ENCODE data around the gene RBMS1. TPM values are rescaled to one million over a fixed set of nuclear protein-coding genes. Genes with fewer than 3 reads are reported as not detected.

The RBMS1 gene
- polyA plus RNA-seq, 1 donor from 2014 or later: 19.2 TPM

DNA sequence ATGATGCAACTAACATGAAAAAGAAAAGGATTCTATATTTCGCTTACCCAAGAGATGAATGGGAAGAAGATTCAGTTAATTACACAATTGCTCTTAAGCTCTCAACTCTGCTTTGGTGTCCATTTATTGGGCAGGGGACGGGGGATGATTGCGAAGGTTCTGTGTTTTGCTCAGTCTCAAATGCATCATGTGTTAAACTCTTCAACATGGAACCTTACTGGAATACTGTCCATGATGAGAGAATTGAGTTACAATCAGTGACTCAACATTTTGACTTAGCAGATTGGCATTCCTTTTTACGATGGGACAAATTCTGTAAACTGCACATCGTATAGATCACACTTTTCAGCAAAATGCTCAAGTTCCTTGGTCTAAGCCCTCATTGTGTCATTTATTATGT, 135.6 kb downstream of the RBMS1 start:
- H3K9me3 Mint-ChIP-seq: peaks cover 0 to 9% (median 1%) of the 10 kb centered on the region in 3 donors
- no peak overlapping the region for H3K27ac Mint-ChIP-seq
- H3K27me3 Mint-ChIP-seq: no peaks in the 10 kb centered on the region
- H3K36me3 Mint-ChIP-seq: peaks cover 11% of the 10 kb centered on the region
- no peak overlapping the region for H3K4me3 Mint-ChIP-seq
- peaks cover 4 to 14% (median 12%) of the 10 kb centered on the region in 3 donors for H3K4me1 Mint-ChIP-seq

DNA sequence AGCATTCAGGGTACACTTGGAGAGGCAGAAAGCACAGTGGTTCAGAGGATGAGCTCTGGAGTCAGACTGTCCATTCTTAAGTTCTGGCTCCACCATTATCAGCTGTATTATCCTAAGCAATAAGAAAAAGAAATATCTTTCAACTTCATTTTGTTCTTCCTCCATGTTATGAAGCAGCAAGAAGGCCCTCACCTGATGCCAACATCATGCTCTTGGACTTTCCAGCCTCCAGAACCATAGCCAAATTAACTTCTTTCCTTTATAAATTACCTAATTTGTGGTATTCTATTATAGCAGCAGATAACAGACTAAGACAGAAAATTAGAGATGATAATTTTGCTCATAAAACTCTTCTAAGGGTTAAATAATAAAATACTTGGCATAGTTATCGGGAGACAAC, 137.1 kb downstream of the RBMS1 start:
- Mint-ChIP-seq H3K9me3 (peaks cover 0 to 9% (median 1%) of the 10 kb centered on the region in 3 donors), H3K4me3 (no peak overlapping the region), H3K36me3 (peaks cover 7% of the 10 kb centered on the region), H3K27ac (no peak overlapping the region), H3K4me1 (peaks cover 2 to 14% (median 12%) of the 10 kb centered on the region in 3 donors), H3K27me3 (no peaks in the 10 kb centered on the region)

DNA sequence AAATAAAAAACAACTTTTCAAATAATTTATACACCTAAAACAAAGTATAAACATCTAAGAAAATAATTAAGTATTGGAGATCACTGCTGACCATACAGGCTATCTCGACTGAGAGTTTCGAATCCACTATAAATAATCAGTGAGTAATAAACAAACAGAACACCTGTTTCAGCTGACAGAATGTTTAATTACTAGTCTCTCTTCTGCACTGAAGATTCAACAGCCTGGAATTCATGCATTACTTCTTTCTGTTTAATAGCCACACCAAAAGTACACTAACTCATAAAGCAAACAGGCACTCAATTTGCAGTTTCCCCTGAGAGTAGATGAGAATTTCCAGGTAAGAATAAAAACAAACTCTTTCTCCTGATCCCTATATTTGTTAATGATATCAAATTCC, 138.5 kb downstream of the RBMS1 start:
- H3K9me3 Mint-ChIP-seq: peaks cover 0 to 9% (median 1%) of the 10 kb centered on the region in 3 donors
- H3K4me3 Mint-ChIP-seq: no peak overlapping the region
- H3K4me1 Mint-ChIP-seq: peaks cover 2 to 15% (median 14%) of the 10 kb centered on the region in 3 donors
- no peaks in the 10 kb centered on the region for H3K27me3 Mint-ChIP-seq
- H3K36me3 Mint-ChIP-seq: peaks cover 11% of the 10 kb centered on the region
- no peak overlapping the region for H3K27ac Mint-ChIP-seq

GRCh38 chr2:160354677-160355076, 138.9 kb downstream of the RBMS1 start:
- Mint-ChIP-seq H3K27me3 (no peaks in the 10 kb centered on the region), H3K4me1 (peaks cover 2 to 15% (median 14%) of the 10 kb centered on the region in 3 donors), H3K36me3 (peaks cover 11% of the 10 kb centered on the region), H3K9me3 (peaks cover 0 to 9% (median 1%) of the 10 kb centered on the region in 3 donors), H3K4me3 (no peak overlapping the region), H3K27ac (no peak overlapping the region)

GRCh38 chr2:160353813-160354212, 139.8 kb downstream of the RBMS1 start:
- H3K36me3 Mint-ChIP-seq: peaks cover 13% of the 10 kb centered on the region
- H3K27me3 Mint-ChIP-seq: no peaks in the 10 kb centered on the region
- H3K27ac Mint-ChIP-seq: no peak overlapping the region
- peaks cover 2 to 15% (median 14%) of the 10 kb centered on the region in 3 donors for H3K4me1 Mint-ChIP-seq
- H3K4me3 Mint-ChIP-seq: no peak overlapping the region
- peaks cover 0 to 9% (median 1%) of the 10 kb centered on the region in 3 donors for H3K9me3 Mint-ChIP-seq

DNA sequence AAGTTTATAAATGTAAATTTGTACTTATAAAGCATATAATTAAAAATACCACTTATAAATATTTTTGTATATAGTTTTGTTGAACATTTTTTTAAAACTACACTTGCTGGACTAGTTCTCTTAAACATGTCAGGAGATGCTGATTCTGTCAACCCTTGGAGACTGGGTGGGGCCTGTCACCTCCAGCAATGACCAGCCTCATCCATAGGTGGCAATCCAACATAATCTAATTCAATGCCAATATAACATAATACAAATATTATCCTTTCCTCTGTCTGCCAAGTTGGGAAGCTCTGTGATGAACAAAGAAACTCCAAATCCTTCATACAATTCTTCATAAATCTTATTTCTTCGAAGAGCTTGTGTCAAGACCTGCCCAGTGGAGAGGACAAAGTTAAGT, 140.4 kb downstream of the RBMS1 start:
- no peak overlapping the region for H3K4me3 Mint-ChIP-seq
- peaks cover 13% of the 10 kb centered on the region for H3K36me3 Mint-ChIP-seq
- H3K27ac Mint-ChIP-seq: no peak overlapping the region
- H3K4me1 Mint-ChIP-seq: peaks cover 2 to 15% (median 14%) of the 10 kb centered on the region in 3 donors
- no peaks in the 10 kb centered on the region for H3K27me3 Mint-ChIP-seq
- H3K9me3 Mint-ChIP-seq: peaks cover 0 to 9% (median 1%) of the 10 kb centered on the region in 3 donors

- Mint-ChIP-seq H3K27ac (no peak overlapping the region), H3K4me1 (peaks cover 0 to 14% (median 13%) of the 10 kb centered on the region in 3 donors)
These were observed 141.1 kb downstream of the RBMS1 start for GRCh38 chr2:160352500-160352899.

GRCh38 chr2:160351956-160352355, 141.7 kb downstream of the RBMS1 start:
- Mint-ChIP-seq H3K4me1 (peaks cover 0 to 14% (median 13%) of the 10 kb centered on the region in 3 donors), H3K27ac (no peak overlapping the region), H3K4me3 (no peak overlapping the region), H3K27me3 (no peaks in the 10 kb centered on the region), H3K9me3 (peaks cover 0 to 9% (median 0%) of the 10 kb centered on the region in 3 donors), H3K36me3 (peaks cover 7% of the 10 kb centered on the region)

More at GRCh38 chr2:160352500-160352899, 141.1 kb downstream of the RBMS1 start:
- no peaks in the 10 kb centered on the region for H3K27me3 Mint-ChIP-seq
- H3K4me3 Mint-ChIP-seq: no peak overlapping the region
- peaks cover 0 to 9% (median 0%) of the 10 kb centered on the region in 3 donors for H3K9me3 Mint-ChIP-seq
- peaks cover 7% of the 10 kb centered on the region for H3K36me3 Mint-ChIP-seq

DNA sequence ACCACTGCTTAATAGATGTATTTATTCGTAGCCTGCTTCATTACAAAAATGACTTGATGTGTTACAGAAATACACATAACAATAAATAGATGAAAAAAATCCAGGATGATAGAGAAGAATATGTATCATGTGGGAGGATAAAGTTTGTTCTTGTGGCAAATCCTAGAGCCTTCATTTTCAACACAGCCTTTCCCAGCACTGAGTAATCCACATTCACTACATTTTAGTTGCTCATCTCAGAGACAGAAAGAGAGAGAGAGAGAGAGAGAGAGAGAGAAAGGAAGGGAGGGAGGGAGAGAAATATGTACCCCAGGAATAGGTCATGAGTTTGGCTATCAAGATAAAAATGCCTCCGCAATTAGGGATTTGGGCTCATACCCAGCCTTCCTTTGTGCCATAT, 144.3 kb downstream of the RBMS1 start:
- Mint-ChIP-seq H3K36me3 (peaks cover 8% of the 10 kb centered on the region), H3K9me3 (no peaks in the 10 kb centered on the region), H3K4me1 (peaks cover 4 to 17% (median 16%) of the 10 kb centered on the region in 3 donors), H3K27me3 (no peaks in the 10 kb centered on the region), H3K4me3 (no peak overlapping the region), H3K27ac (no peak overlapping the region)

DNA sequence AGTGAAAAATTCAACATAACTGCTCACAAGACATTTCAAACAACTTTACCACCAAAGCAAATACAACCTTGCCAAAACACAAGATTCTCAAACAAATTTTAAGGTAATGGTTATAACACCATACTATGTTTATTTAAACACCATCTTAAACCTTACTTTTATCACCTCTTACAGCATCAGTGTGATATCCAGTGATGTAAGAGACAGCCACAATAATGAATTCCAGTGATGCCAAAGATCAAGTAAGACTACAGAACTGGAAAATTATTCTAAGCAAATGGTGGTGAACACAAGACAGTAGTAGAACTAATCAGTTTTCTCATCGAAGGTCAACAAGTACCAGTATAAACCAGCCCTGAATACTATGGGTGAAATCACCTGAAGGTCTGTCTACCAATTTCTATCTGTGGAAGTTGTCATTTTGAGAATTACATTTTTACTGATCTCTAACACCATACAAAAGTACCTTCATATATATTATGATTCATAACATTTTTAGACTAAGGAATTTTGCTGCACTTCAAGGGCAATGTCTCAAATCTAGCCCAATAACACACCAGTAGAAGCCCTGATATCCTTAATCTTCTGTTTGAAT, 146.2 kb downstream of the RBMS1 start:
- no peak overlapping the region for H3K27ac Mint-ChIP-seq
- no peaks in the 10 kb centered on the region for H3K27me3 Mint-ChIP-seq
- no peaks in the 10 kb centered on the region for H3K9me3 Mint-ChIP-seq
- H3K36me3 Mint-ChIP-seq: peaks cover 9% of the 10 kb centered on the region
- peaks cover 5 to 19% (median 11%) of the 10 kb centered on the region in 3 donors for H3K4me1 Mint-ChIP-seq
- H3K4me3 Mint-ChIP-seq: no peak overlapping the region

GRCh38 chr2:160345071-160345764, 148.4 kb downstream of the RBMS1 start:
- Mint-ChIP-seq H3K27me3 (no peaks in the 10 kb centered on the region), H3K9me3 (no peaks in the 10 kb centered on the region), H3K4me1 (peaks cover 7 to 17% (median 13%) of the 10 kb centered on the region in 3 donors), H3K27ac (peak overlapping the region in 1 of 3 donors; percentile 4), H3K4me3 (peak overlapping the region in 1 of 4 donors; percentile 10), H3K36me3 (peaks cover 6% of the 10 kb centered on the region)

- Mint-ChIP-seq H3K27ac (no peak overlapping the region), H3K9me3 (no peaks in the 10 kb centered on the region), H3K27me3 (no peaks in the 10 kb centered on the region), H3K4me3 (no peak overlapping the region), H3K36me3 (peaks cover 3% of the 10 kb centered on the region), H3K4me1 (peaks cover 7 to 18% (median 15%) of the 10 kb centered on the region in 3 donors)
These were observed 150.2 kb downstream of the RBMS1 start for GRCh38 chr2:160343404-160343803.

DNA sequence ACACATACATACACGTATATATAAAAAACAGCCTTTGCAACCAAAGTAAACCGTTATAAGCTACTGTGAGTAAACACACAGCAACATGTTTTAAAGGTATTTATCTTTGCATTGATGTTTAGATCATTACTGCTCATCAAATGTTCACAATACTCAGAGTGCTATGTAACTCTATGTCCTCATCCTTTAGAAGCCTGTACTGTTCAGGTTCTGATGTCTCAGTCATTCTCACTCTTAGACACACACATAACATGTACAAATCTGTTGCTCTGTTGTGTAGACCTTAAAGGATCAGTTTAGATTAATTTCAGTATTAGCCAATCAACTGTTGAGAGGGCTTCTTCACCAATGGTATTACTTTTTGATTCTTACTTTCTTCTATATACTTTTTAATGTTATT, 153.9 kb downstream of the RBMS1 start:
- Mint-ChIP-seq H3K36me3 (peaks cover 3% of the 10 kb centered on the region), H3K4me3 (no peak overlapping the region), H3K4me1 (peaks cover 7 to 9% (median 8%) of the 10 kb centered on the region in 3 donors), H3K27me3 (no peaks in the 10 kb centered on the region), H3K9me3 (no peaks in the 10 kb centered on the region), H3K27ac (no peak overlapping the region)

DNA sequence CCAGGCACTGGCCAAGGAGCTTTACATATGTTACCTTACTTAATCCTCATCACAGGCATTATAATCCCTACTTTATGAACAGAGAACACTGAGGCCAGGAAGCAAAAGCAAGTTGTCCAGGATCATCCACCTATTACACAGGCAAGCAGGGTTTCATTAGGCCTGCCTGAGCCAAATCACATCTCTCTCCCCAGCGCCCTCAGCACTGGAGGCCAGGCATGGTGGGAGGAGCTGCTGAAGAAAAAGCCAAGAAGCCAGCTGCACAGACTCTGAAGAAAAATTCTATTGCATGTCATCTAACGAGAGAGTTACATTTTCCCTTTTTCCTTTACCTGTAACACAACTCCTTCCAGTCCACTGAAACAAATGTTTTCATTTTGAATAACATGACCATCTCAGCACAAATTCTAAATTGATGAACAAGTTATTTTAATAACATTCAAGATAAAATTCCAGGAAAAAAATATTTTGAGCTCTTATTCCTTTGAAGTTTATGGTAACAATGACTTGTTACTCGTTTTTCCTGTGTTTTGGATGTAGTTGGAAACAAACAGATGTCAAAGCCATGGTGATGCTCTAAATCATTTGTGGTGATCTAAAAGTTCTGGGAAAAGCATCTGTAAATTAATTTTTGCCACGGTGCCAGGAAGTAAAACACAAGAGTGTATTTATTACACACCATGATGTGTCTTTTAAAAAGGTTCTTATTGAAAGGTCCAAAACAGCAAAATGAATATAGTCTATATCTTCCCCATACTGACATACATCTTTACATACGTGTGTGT, 154.5 kb downstream of the RBMS1 start:
- Mint-ChIP-seq H3K4me1 (peaks cover 4 to 13% (median 9%) of the 10 kb centered on the region in 3 donors), H3K9me3 (no peaks in the 10 kb centered on the region), H3K27ac (no peak overlapping the region), H3K27me3 (no peaks in the 10 kb centered on the region), H3K4me3 (no peak overlapping the region), H3K36me3 (peaks cover 2% of the 10 kb centered on the region)

DNA sequence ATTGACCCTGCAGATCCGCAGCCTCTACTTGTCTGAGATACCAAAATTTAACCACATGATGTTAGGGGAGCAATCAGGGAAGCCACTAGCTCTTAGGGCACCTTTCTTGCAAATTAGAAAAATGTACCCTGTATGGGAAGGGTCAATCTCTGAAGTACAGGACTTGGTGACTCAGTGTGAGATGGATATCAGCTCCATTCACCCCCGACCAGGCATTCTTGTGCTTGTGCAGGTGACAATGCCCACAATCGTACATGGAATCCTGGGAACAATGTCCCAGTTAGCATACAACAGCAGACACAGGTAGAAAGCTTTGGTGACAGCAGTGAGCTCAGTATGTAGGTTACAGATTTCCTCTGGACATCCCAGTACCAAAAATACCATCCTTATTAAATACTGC, 155.9 kb downstream of the RBMS1 start:
- Mint-ChIP-seq H3K27ac (no peak overlapping the region), H3K36me3 (no peaks in the 10 kb centered on the region), H3K4me3 (no peak overlapping the region), H3K4me1 (peaks cover 9 to 16% (median 15%) of the 10 kb centered on the region in 3 donors), H3K27me3 (no peaks in the 10 kb centered on the region), H3K9me3 (no peaks in the 10 kb centered on the region)
